Endodermal cell (in vitro differentiated cells): ENCODE data around the gene MFRP. TPM values are rescaled to one million over a fixed set of nuclear protein-coding genes. Genes with fewer than 3 reads are reported as not detected.

Experiments
- DNase-seq: peaks from one replicate; pipeline ENCODE4 v3.0.0-alpha.2; 2017
- H3K27ac ChIP-seq: 2 replicates; pipeline ENCODE4 v1.5.1; 2013; ENCODE audit warnings: mild to moderate bottlenecking, low read depth, low read length, moderate library complexity
- H3K27me3 ChIP-seq: 2 replicates; pipeline ENCODE4 v1.6.1; 2013; ENCODE audit warnings: mild to moderate bottlenecking, low read length, moderate library complexity; ENCODE audit not compliant: insufficient read depth, control insufficient read depth, poor library complexity, severe bottlenecking
- H3K36me3 ChIP-seq: 2 replicates; pipeline ENCODE4 v1.7.0; 2013; ENCODE audit warnings: mild to moderate bottlenecking, low read length, moderate library complexity; ENCODE audit not compliant: control insufficient read depth, insufficient read depth
- H3K4me1 ChIP-seq: one replicate; pipeline ENCODE4 v1.7.0; 2013; ENCODE audit warnings: low read length; ENCODE audit not compliant: control insufficient read depth, insufficient read depth
- H3K4me3 ChIP-seq: 2 replicates; pipeline ENCODE4 v1.5.1; 2013; ENCODE audit warnings: mild to moderate bottlenecking, low read length, moderate library complexity
- H3K9ac ChIP-seq: 2 replicates; pipeline ENCODE4 v1.6.1; 2013; ENCODE audit warnings: mild to moderate bottlenecking, low read length, moderate library complexity; ENCODE audit not compliant: poor library complexity, severe bottlenecking; ENCODE audit errors: extremely low read depth
- H3K9me3 ChIP-seq: 2 replicates; pipeline ENCODE4 v1.6.1; 2013; ENCODE audit warnings: mild to moderate bottlenecking, low read length, moderate library complexity; ENCODE audit not compliant: control insufficient read depth
- H3K27ac Mint-ChIP-seq: 2 replicates; pipeline ENCODE4 v1.8.0; 2020; ENCODE audit warnings: mixed read lengths
- H3K27me3 Mint-ChIP-seq: 2 replicates; pipeline ENCODE4 v1.8.0; 2021; ENCODE audit warnings: mild to moderate bottlenecking, mixed read lengths; ENCODE audit not compliant: insufficient read depth
- H3K36me3 Mint-ChIP-seq: 2 replicates; pipeline ENCODE4 v1.8.0; 2020; ENCODE audit warnings: low read depth, mixed read lengths
- H3K4me1 Mint-ChIP-seq: 2 replicates; pipeline ENCODE4 v1.8.0; 2020; ENCODE audit warnings: mixed read lengths
- H3K4me3 Mint-ChIP-seq: 2 replicates; pipeline ENCODE4 v1.8.0; 2020; ENCODE audit warnings: mild to moderate bottlenecking, moderate library complexity, mixed read lengths
- H3K9me3 Mint-ChIP-seq: 2 replicates; pipeline ENCODE4 v1.8.0; 2020; ENCODE audit warnings: mild to moderate bottlenecking, mixed read lengths
- WGBS, 2 experiments: methylation state at CpG; one replicate each; pipeline versions ENCODE4 v1.1.5 to v1.1.7; 2013; ENCODE audit warnings: missing lambda C conversion rate in 2 of 2, mixed read lengths in 1 of 2; ENCODE audit not compliant: insufficient coverage in 1 of 2, insufficient read length in 1 of 2; 5-methylcytosine and 5-hydroxymethylcytosine counted together
- microRNA-seq: library from miRNA; unstranded; fragments of <30 nt; microRNA quantifications from one replicate; pipeline ENCODE4 v1.2.0, GENCODE V29; 2020; ENCODE audit warnings: borderline microRNAs expressed
- total RNA-seq, 2 donors: library from RNA; stranded (reverse); fragmentation: NEBNext Ultra II Directional in 1 of 2; extraction: Animal tissue kit (Norgen Biotek cat#: 25700) in 1 of 2; gene quantifications; 2 replicates in 1 of 2; 3 replicates in 1 of 2; pipeline ENCODE4 v1.2.1, GENCODE V29; 2021
- TF ChIP-seq, protein P1 (sequence below): fragments of 200-600 bp; sonication (generic); conservative IDR thresholded peaks from 2 replicates; pipeline ENCODE4 v1.5.0; 2021; ENCODE audit warnings: antibody characterized with exemption, mild to moderate bottlenecking

The MFRP gene
- total RNA-seq, 2 donors from 2014 or later = not detected

DNA sequence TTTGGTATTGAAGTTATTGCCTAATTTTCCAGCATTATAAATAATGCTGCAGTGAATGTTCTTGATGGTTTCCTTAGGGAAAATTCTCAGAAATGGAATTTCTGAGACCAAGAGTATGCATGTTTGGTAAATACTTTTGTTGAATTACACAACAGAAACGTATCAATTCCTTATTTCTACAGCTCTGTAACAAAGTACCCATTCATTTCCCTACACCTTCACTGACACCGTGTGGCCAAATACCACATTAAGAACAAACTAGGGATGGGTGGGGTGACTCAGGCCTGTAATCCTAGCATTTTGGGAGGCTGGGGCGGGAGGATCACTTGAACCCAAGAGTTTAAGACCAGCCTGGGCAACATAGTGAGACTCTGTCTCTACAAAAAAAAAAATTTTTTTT is 51.3 kb downstream of the MFRP start:
- H3K4me1 Mint-ChIP-seq = no peaks in the 10 kb centered on the region
- Histone ChIP-seq H3K4me1 (no peaks in the 10 kb centered on the region), H3K9me3 (peaks cover 10% of the 10 kb centered on the region), H3K4me3 (no peak overlapping the region), H3K27me3 (no peaks in the 10 kb centered on the region), H3K27ac (no peak overlapping the region), H3K9ac (no peak overlapping the region), H3K36me3 (peaks cover 68% of the 10 kb centered on the region)
- H3K36me3 Mint-ChIP-seq = peaks cover 63% of the 10 kb centered on the region
- TF ChIP-seq, protein P1, sequence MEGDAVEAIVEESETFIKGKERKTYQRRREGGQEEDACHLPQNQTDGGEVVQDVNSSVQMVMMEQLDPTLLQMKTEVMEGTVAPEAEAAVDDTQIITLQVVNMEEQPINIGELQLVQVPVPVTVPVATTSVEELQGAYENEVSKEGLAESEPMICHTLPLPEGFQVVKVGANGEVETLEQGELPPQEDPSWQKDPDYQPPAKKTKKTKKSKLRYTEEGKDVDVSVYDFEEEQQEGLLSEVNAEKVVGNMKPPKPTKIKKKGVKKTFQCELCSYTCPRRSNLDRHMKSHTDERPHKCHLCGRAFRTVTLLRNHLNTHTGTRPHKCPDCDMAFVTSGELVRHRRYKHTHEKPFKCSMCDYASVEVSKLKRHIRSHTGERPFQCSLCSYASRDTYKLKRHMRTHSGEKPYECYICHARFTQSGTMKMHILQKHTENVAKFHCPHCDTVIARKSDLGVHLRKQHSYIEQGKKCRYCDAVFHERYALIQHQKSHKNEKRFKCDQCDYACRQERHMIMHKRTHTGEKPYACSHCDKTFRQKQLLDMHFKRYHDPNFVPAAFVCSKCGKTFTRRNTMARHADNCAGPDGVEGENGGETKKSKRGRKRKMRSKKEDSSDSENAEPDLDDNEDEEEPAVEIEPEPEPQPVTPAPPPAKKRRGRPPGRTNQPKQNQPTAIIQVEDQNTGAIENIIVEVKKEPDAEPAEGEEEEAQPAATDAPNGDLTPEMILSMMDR = peak; percentile 30
- H3K27me3 Mint-ChIP-seq = no peaks in the 10 kb centered on the region
- H3K9me3 Mint-ChIP-seq = peaks cover 6% of the 10 kb centered on the region
- H3K27ac Mint-ChIP-seq = no peak overlapping the region
- 86 to 87% methylated on average over 1 to 3 of the region's 3 CpGs for WGBS, 2 experiments
- DNase-seq = no peak
- H3K4me3 Mint-ChIP-seq = no peak overlapping the region

DNA sequence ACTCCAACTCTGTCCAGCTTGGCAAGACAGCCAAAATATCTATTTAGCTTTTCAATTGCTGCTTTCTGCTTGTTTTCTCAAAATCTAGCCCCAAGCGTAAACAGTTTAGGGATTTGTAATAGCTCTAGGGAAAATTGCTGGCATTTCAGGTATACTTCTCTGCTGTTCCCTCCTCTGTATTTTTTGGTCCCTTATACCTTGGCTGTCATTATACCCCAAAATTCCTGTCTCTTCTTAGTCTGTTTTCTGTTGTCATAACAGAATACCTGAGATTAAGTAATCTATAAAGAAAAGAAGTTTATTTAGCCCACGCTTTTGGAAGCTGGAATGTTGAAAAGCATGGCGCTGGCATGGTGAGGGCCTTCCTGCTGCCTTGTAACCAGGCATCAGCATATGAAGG is 53.0 kb downstream of the MFRP start:
- Mint-ChIP-seq H3K4me1 (no peaks in the 10 kb centered on the region), H3K4me3 (no peak overlapping the region), H3K36me3 (peaks cover 59% of the 10 kb centered on the region), H3K9me3 (peaks cover 6% of the 10 kb centered on the region), H3K27ac (no peak overlapping the region), H3K27me3 (no peaks in the 10 kb centered on the region)
- H3K27ac ChIP-seq = no peak overlapping the region
- H3K36me3 ChIP-seq = peaks cover 68% of the 10 kb centered on the region
- H3K9ac ChIP-seq = no peak overlapping the region
- TF ChIP-seq, protein P1 = no peak
- DNase-seq = no peak
- H3K27me3 ChIP-seq = no peaks in the 10 kb centered on the region
- no peaks in the 10 kb centered on the region for H3K4me1 ChIP-seq
- no peak overlapping the region for H3K4me3 ChIP-seq
- WGBS, 2 experiments = 95% methylated on average over 3 of the region's 3 CpGs
- peaks cover 16% of the 10 kb centered on the region for H3K9me3 ChIP-seq

DNA sequence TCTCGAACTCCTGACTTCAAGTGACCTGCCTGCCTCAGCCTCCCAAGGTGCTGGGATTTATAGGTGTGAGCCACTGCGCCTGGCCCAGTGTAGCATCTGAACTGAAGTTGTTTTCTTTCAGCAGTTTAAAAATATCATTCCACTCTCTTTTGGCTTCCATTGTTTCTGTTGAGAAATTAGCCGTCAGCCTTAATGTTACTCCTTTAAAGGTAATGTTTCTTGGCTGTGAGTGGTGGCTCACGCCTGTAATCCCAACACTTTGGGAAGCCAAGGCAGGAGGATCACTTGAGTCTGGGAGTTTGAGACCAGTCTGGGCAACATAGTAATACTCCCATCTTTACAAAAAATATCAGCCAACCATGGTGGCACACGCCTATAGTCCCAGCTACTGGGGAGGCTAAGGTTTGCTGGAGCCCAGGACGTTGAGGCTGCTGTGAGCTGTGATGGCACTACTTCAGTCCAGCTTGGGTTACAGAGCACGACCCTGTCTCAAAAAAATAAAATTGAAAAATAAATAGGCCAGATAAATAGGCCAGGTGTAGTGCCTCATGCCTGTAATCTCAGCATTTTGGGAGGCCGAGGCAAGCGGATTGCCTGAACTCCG is 55.5 kb downstream of the MFRP start:
- peaks cover 16% of the 10 kb centered on the region for H3K9me3 ChIP-seq
- no peak overlapping the region for H3K4me3 ChIP-seq
- no peaks in the 10 kb centered on the region for H3K4me1 ChIP-seq
- H3K9ac ChIP-seq = no peak overlapping the region
- Mint-ChIP-seq H3K27ac (no peak overlapping the region), H3K27me3 (no peaks in the 10 kb centered on the region), H3K36me3 (peaks cover 56% of the 10 kb centered on the region), H3K9me3 (peaks cover 6% of the 10 kb centered on the region), H3K4me3 (no peak overlapping the region), H3K4me1 (no peaks in the 10 kb centered on the region)
- H3K27me3 ChIP-seq = no peaks in the 10 kb centered on the region
- 95 to 98% methylated on average over 6 to 10 of the region's 10 CpGs for WGBS, 2 experiments
- peaks cover 60% of the 10 kb centered on the region for H3K36me3 ChIP-seq
- H3K27ac ChIP-seq = no peak overlapping the region
- TF ChIP-seq, protein P1 = no peak
- DNase-seq = no peak

Small RNA genes lying within 50 kb of the gene (microRNA-seq; reads per million reads assigned to microRNA genes)
- not detected for gene MIR6756

Other genes starting within 250 kb of the MFRP start
- 10 to 100 TPM; 49.4 to 51.9 TPM for gene DPAGT1, start 244.9 kb downstream of the MFRP start, total RNA-seq
- gene C2CD2L, start 239.4 kb downstream of the MFRP start, total RNA-seq = 1 to 10 TPM; 2.4 to 3.1 TPM
- gene HINFP, start 225.1 kb downstream of the MFRP start, total RNA-seq = 10 to 100 TPM; 43.8 to 44.8 TPM
- gene ABCG4, start 197.7 kb downstream of the MFRP start, total RNA-seq = 1 to 10 TPM; 1.5 to 1.8 TPM
- gene NLRX1, start 178.0 kb downstream of the MFRP start, total RNA-seq = 10 to 100 TPM; 21.8 to 29.6 TPM
- under 1 TPM; 0.11 to 0.97 TPM for gene NHERF4, start 161.2 kb downstream of the MFRP start, total RNA-seq
- 10 to 100 TPM; 40.3 to 52.7 TPM for gene CBL, start 140.4 kb downstream of the MFRP start, total RNA-seq
- gene MCAM, start 29.6 kb downstream of the MFRP start, total RNA-seq = 10 to 100 TPM; 21.9 to 28.3 TPM
- gene RNF26, start 12.2 kb downstream of the MFRP start, total RNA-seq = 10 to 100 TPM; 51.8 to 76.3 TPM
- under 1 TPM; 0.62 to 0.66 TPM for gene C1QTNF5, start 5.8 kb downstream of the MFRP start, total RNA-seq
- 10 to 100 TPM; 17.8 to 21.1 TPM for gene USP2, start 35.0 kb upstream of the MFRP start, total RNA-seq
- 10 to 100 TPM; 19.3 to 36.1 TPM for gene THY1, start 76.5 kb upstream of the MFRP start, total RNA-seq